NCI-H146 treated with DMSO at 0.1 percent for 48 hours (cell line): ENCODE data around the gene ZC3H10.

ENCODE experiments used
- DNase-seq: peaks from one replicate; lab custom pipeline; 2025; ENCODE audit not compliant: unreplicated experiment; lab: John Stamatoyannopoulos, UW

Gene ZC3H10

DNA sequence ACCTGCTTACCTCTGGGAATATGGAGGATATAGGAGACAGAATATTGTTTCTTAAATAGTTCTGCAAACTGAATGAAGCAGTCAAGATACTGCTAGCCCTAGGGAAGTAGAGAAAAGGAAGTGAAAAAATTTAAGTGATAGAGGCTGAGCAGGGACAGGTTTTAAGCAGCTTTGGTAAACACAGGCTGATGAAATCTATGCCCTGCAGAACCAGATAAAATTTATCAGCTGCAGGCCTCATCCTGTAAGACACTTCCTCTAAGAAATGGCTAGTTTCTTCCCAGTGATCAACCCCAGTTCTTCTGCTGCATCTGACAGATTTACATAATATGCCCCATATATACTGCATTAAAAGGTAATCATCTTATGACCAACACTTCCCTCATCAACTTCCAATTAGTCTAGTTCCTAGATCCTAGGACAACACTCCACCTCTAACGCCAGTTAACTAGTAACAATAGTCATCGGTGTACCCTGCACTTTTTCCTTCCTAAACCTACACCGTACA lies 8.7 kb downstream of the ZC3H10 start:
- no peak for DNase-seq

GRCh38 chr12:56127485-56127887 lies 9.4 kb downstream of the ZC3H10 start:
- DNase-seq, result no peak

- peak; percentile 99 for DNase-seq
Measured at GRCh38 chr12:56127888-56128669, 10.0 kb downstream of the ZC3H10 start, which contains the start of gene ESYT1. Gene ESYT1, plus strand, starts transcription at chr12:56128267. Its CDS starts 53 bp downstream, at chr12:56128320.

DNA sequence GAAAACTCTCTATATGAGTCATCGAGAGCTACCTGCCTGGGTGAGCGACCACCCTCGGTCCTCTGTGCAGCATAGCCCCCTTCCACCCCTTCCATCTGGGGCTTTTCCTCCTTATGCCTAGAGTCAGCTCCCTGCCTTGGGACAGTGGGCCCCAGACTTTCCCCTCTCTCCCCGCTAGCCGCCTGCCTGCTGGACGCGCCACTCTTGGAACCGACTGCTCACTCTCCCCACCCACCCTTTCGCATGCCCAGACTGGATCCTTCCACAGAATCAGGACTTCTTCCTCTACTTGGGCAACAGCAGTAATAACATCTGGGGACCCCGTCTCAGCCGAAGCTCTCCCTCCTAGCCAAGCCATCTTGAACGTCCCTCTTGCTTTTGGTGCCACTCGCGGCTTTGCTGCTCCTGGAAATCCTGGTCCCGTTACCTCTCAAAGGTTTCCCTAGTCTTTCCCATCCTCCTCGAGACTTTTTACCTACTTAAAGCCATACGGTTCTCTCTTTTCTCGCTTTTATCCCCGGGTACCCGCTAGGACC lies 10.7 kb downstream of the ZC3H10 start:
- peak; percentile 9 for DNase-seq

GRCh38 chr12:56129206-56129941 lies 11.3 kb downstream of the ZC3H10 start:
- DNase-seq, result peak; percentile 79

GRCh38 chr12:56129942-56130495 lies 12.0 kb downstream of the ZC3H10 start:
- DNase-seq, result no peak

DNA sequence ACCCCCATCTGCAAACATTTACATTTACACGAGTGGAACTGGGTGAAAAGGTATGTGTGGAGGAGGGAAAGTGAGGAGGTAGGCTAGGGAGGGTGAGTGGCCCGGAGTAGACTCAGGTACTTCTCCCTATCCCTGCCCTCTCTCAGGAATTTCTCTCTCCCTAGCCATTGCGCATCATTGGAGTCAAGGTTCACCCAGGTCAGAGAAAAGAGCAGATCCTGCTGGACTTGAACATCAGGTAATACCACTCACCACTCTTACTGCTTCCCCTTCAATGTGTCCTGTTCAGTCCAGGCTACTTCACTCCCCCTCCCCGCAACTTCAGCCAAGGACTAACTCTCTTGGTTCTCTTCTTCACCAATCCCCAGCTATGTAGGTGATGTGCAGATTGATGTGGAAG lies 12.8 kb downstream of the ZC3H10 start:
- DNase-seq, result no peak

GRCh38 chr12:56134897-56135296 lies 16.8 kb downstream of the ZC3H10 start:
- DNase-seq, result no peak

DNA sequence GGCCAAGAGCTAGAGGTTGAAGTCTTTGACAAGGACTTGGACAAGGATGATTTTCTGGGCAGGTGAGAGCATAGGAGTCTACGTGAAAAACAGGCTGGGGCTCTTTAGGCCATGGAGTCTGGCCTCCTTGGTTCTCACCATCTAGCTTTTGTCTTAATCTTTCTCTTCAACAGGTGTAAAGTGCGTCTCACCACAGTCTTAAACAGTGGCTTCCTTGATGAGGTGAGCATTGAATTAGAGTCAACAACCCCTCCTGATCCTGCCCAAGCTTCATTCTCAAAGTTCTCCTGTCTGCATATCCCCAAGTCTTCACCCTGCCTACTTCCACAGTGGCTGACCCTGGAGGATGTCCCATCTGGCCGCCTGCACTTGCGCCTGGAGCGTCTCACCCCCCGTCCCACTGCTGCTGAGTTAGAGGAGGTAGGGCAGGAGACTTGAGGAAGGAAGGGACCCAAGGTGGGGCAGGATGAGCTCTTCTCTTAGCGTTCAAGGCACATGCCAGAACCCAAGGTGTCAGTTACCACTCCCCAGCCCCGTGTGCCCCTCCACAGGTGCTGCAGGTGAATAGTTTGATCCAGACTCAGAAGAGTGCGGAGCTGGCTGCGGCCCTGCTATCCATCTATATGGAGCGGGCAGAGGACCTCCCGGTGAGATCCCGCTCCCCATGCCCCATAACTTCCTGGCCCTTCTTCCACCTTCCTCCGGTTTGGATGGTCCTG lies 19.9 kb downstream of the ZC3H10 start:
- no peak for DNase-seq

- DNase-seq, result no peak
Measured at GRCh38 chr12:56141946-56142784, 24.1 kb downstream of the ZC3H10 start.

DNA sequence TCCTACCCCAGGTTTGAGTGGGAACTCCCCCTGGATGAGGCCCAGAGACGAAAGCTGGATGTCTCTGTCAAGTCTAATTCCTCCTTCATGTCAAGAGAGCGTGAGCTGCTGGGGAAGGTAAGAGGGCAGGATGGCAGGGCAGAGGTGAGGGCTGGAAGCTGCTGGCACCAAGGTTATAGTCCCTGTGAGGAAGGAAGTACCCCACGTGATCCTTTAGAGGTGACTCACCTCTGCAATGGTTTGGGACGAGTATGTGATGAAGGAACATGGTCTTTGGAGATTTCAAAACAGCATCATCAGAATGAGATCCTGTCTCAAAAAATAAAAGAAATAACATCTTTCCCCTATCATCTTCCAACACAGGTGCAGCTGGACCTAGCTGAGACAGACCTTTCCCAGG lies 25.2 kb downstream of the ZC3H10 start:
- DNase-seq, result no peak

- no peak for DNase-seq
Measured at GRCh38 chr12:56143870-56144269, 25.8 kb downstream of the ZC3H10 start.

GRCh38 chr12:56145217-56145616 lies 27.2 kb downstream of the ZC3H10 start:
- no peak for DNase-seq

DNA sequence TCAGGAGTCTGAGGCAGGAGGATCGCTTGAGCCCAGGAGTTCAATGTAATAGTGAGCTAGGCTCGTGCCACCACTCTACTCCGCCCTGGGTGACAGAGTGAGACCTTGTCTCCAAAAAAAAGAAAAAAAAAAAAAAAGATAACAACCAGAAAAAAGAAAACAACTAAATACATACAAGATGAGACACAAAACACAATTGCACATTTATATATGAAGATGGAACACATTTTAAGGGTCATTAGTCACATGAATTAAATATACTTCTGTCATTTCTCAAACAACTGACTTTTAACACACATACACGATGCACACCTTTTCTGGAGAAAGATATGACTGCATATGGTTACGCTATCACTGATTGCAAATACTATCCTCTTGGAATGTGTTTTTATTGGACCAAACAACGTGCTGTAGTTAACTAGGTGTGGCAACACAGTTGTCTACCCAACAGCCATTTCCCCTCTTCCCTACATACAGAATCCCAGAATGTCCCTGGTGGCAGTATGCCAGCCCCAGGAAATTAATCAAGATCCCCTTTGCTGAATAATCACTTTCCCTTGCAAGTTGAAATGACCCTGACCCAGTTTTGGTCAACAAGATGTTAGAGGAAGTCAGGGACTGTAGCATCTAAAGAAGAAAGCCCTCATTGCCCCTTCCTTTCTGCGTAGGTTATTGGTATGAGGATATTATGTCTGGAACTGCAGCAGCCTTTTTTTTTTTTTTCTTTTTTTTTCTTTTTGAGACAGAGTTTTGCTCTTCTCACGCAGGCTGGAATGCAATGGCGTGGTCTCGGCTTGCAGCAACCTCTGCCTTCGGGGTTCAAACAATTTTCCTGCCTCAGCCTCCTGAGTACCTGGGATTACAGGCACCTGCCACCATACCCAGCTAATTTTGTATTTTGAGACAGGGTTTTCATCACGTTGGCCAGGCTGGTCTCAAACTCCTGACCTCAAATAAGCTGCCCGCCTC lies 28.7 kb downstream of the ZC3H10 start:
- no peak for DNase-seq

- no peak for DNase-seq
Measured at GRCh38 chr12:56150563-56150962, 32.5 kb downstream of the ZC3H10 start.

DNA sequence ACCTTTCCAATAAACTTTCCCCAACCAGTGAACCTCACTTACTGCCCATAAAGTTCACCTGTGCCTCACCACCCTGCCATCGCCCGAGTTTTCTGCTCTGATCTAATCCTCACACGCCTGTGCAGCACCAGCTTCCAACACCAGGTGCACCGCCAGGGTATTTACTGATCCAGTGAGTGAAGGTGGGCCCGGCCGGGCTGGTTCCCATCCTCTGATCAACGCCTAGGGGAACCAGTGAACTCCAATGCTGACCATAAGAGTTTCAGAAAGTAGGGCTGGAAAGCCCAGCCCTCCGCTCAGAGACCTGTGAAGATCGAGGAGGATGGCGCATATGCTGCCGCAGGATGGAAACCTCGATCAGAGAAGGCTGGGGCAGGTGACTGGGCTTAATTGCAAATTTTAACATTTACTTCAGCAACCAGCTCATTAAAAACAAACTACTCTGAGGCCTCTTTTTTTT lies 33.6 kb downstream of the ZC3H10 start:
- peak; percentile 74 for DNase-seq

DNA sequence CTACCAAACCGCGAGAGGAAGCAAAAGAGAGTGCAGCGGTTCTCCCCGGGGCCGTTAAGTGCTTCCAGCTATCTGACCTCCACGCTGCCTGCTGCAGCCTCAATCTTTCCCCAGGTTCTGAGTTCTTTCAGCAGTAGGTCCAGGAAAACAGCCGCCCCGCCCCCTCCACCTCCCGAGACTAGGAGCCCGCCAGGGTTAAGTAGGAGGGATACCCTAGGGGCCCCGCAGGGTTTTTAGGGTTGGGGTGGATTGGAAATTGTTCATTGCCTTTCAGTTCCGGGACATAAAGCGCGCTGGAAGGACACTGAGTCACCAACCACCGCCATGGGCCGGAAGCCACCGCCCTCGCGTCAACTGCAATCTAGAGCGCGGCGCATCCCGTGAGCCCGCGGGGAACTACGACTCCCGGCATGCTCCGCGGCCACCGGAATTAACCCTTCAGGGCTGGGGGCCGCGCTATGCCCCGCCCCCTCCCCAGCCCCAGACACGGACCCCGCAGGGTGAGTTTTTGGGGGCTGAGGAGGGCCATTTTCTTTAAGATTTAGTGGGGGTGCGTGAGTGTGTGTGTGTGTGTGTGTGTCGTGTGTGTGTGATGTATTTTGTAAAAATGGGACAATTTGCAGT lies 34.2 kb downstream of the ZC3H10 start, which contains the start of gene MYL6B:
TSS of gene MYL6B (plus strand) at position 456 of the 624 bp plus-strand sequence. CDS start 1,332 bp downstream, outside the sequence.
- DNase-seq, result peak; percentile 90
